Hepatocyte (in vitro differentiated cells): Measurements from ENCODE around the gene FILIP1. TPM values are rescaled to one million over a fixed set of nuclear protein-coding genes. Genes with fewer than 3 reads are reported as not detected.

Experiments
- DNase-seq: peaks from one replicate; pipeline ENCODE4 v3.0.0-alpha.2; 2016; ENCODE audit warnings: low spot score
- H2AFZ ChIP-seq: fragments of 200-600 bp; sonication (generic); 2 replicates; pipeline ENCODE4 v1.6.0; 2016; ENCODE audit warnings: antibody characterized with exemption, mild to moderate bottlenecking
- H3K27ac ChIP-seq: fragments of 200-600 bp; sonication (generic); 2 replicates; pipeline ENCODE4 v1.5.1; 2016; ENCODE audit warnings: mild to moderate bottlenecking
- H3K27me3 ChIP-seq: fragments of 200-600 bp; sonication (generic); 2 replicates; pipeline ENCODE4 v1.6.1; 2016
- H3K36me3 ChIP-seq: fragments of 200-600 bp; sonication (generic); replicated peaks from 2 replicates; pipeline ENCODE4 v1.5.1; 2016; ENCODE audit warnings: low read depth; ENCODE audit not compliant: insufficient read depth
- H3K4me1 ChIP-seq: fragments of 200-600 bp; sonication (generic); 2 replicates; pipeline ENCODE4 v1.5.1; 2016; ENCODE audit warnings: mild to moderate bottlenecking, moderate library complexity; ENCODE audit not compliant: insufficient read depth
- H3K4me2 ChIP-seq: fragments of 200-600 bp; sonication (generic); 2 replicates; pipeline ENCODE4 v1.6.0; 2016
- H3K4me3 ChIP-seq: fragments of 200-600 bp; sonication (generic); 2 replicates; pipeline ENCODE4 v1.5.1; 2016; ENCODE audit warnings: mild to moderate bottlenecking
- H3K79me2 ChIP-seq: fragments of 200-600 bp; sonication (generic); 2 replicates; pipeline ENCODE4 v1.6.0; 2017; ENCODE audit warnings: mild to moderate bottlenecking
- H3K9me2 ChIP-seq: fragments of 200-600 bp; sonication (generic); replicated peaks from 2 replicates; pipeline ENCODE4 v1.6.0; 2017; ENCODE audit warnings: mild to moderate bottlenecking; ENCODE audit not compliant: insufficient read depth
- H3K9me3 ChIP-seq: fragments of 200-600 bp; sonication (generic); 2 replicates; pipeline ENCODE4 v1.5.1; 2016; ENCODE audit warnings: low read depth, mild to moderate bottlenecking
- H4K20me1 ChIP-seq: fragments of 200-600 bp; sonication (generic); 2 replicates; pipeline ENCODE4 v1.6.0; 2016; ENCODE audit warnings: mild to moderate bottlenecking; ENCODE audit not compliant: insufficient read depth, poor library complexity, severe bottlenecking
- EZH2 ChIP-seq: fragments of 200-600 bp; sonication (generic); IDR thresholded peaks from 2 replicates; pipeline ENCODE4 v1.6.1; 2016; ENCODE audit warnings: antibody characterized with exemption, mild to moderate bottlenecking, borderline replicate concordance
- EZH2phosphoT487 ChIP-seq: fragments of 200-600 bp; sonication (generic); IDR thresholded peaks from one replicate; pipeline ENCODE4 v1.6.1; 2018; ENCODE audit warnings: antibody characterized with exemption, mild to moderate bottlenecking, low read depth, moderate library complexity; ENCODE audit not compliant: unreplicated experiment, severe bottlenecking
- WGBS: methylation state at CpG from one replicate; pipeline ENCODE4 v1.1.6; 2016; ENCODE audit warnings: low lambda C conversion rate; ENCODE audit errors: missing lambda C conversion rate; 5-methylcytosine and 5-hydroxymethylcytosine counted together
- polyA plus RNA-seq: library from polyadenylated mRNA; unstranded; fragments of >200 nt; fragmentation: Nextera tagmentation; extraction: Ambion mirVana; gene quantifications from 2 replicates; pipeline ENCODE4 v1.2.1, GENCODE V29; 2016
- total RNA-seq: library from RNA; depleted of rRNA; stranded (reverse); fragments of >200 nt; gene quantifications from 2 replicates; pipeline ENCODE4 v1.2.3, GENCODE V29; 2014
- TF ChIP-seq, protein P1 (sequence below): fragments of 200-600 bp; sonication (generic); IDR thresholded peaks from 2 replicates; pipeline ENCODE4 v1.5.1; 2016; ENCODE audit warnings: antibody characterized with exemption, mild to moderate bottlenecking; ENCODE audit not compliant: poor library complexity

Gene FILIP1
- total and polyA plus RNA-seq, 2 experiments from 2014 or later, result 4.1 to 6.0 TPM

- no peaks in the 10 kb centered on the region for H4K20me1 ChIP-seq
- no peak for TF ChIP-seq EZH2phosphoT487
- no peak for TF ChIP-seq EZH2
- TF ChIP-seq, protein P1, sequence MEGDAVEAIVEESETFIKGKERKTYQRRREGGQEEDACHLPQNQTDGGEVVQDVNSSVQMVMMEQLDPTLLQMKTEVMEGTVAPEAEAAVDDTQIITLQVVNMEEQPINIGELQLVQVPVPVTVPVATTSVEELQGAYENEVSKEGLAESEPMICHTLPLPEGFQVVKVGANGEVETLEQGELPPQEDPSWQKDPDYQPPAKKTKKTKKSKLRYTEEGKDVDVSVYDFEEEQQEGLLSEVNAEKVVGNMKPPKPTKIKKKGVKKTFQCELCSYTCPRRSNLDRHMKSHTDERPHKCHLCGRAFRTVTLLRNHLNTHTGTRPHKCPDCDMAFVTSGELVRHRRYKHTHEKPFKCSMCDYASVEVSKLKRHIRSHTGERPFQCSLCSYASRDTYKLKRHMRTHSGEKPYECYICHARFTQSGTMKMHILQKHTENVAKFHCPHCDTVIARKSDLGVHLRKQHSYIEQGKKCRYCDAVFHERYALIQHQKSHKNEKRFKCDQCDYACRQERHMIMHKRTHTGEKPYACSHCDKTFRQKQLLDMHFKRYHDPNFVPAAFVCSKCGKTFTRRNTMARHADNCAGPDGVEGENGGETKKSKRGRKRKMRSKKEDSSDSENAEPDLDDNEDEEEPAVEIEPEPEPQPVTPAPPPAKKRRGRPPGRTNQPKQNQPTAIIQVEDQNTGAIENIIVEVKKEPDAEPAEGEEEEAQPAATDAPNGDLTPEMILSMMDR, result no peak
- no peaks in the 10 kb centered on the region for H3K4me1 ChIP-seq
- H3K9me3 ChIP-seq, result no peaks in the 10 kb centered on the region
- H3K79me2 ChIP-seq, result peaks cover 25% of the 10 kb centered on the region
- H3K4me3 ChIP-seq, result no peak overlapping the region
- no peak for DNase-seq
- H3K9me2 ChIP-seq, result no peaks in the 10 kb centered on the region
- no peak overlapping the region for H3K4me2 ChIP-seq
- no peaks in the 10 kb centered on the region for H3K27me3 ChIP-seq
- no peak overlapping the region for H3K27ac ChIP-seq
- 64% methylated on average over 7 of the region's 7 CpGs for WGBS
- no peak overlapping the region for H2AFZ ChIP-seq
- H3K36me3 ChIP-seq, result no peaks in the 10 kb centered on the region
Observed at GRCh38 chr6:75290136-75290945, 203.3 kb downstream of the FILIP1 start.

- TF ChIP-seq EZH2 (no peak), EZH2phosphoT487 (no peak)
- TF ChIP-seq, protein P1, result no peak
- Histone ChIP-seq H3K4me2 (no peak overlapping the region), H3K4me1 (no peaks in the 10 kb centered on the region), H3K9me3 (no peaks in the 10 kb centered on the region), H3K9me2 (no peaks in the 10 kb centered on the region), H3K36me3 (no peaks in the 10 kb centered on the region), H3K27me3 (no peaks in the 10 kb centered on the region), H3K79me2 (peaks cover 39% of the 10 kb centered on the region), H3K27ac (peak overlapping the region; percentile 49), H4K20me1 (peaks cover 3% of the 10 kb centered on the region), H2AFZ (no peak overlapping the region), H3K4me3 (no peak overlapping the region)
- no peak for DNase-seq
- 65% methylated on average over 1 of the region's 1 CpG for WGBS
Observed at GRCh38 chr6:75288023-75288422, 205.6 kb downstream of the FILIP1 start.

DNA sequence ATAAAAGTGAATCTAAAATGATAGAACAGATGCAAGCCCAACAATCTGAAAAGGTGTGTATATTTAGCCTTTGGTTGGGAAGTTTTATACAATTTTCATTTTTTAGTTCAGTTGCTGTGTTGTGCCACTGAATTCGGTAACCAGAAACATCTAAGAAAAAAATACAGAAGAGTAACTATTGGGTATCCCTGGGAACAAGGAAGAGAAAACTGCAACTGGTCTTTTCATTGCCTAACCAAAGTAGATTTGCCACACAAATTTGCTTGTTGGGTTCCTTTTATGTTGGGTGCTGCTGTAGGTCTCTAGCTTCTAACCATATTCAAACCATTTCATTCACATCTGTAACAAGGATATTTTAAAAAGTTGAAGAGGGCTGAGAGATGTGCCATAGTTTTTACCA is 206.2 kb downstream of the FILIP1 start:
- Histone ChIP-seq H3K36me3 (no peaks in the 10 kb centered on the region), H3K27ac (no peak overlapping the region), H3K79me2 (peaks cover 45% of the 10 kb centered on the region), H3K4me2 (no peak overlapping the region), H2AFZ (no peak overlapping the region), H4K20me1 (peaks cover 9% of the 10 kb centered on the region), H3K9me3 (no peaks in the 10 kb centered on the region), H3K9me2 (no peaks in the 10 kb centered on the region), H3K4me1 (no peaks in the 10 kb centered on the region), H3K27me3 (no peaks in the 10 kb centered on the region), H3K4me3 (no peak overlapping the region)
- 78% methylated on average over 1 of the region's 1 CpG for WGBS
- TF ChIP-seq, protein P1, result no peak
- TF ChIP-seq EZH2phosphoT487, result no peak
- no peak for TF ChIP-seq EZH2
- DNase-seq, result no peak
